ENCODE results near the gene AUP1.
"Not testable (repeated sequence)": the region's sequence is repeated elsewhere in the genome, so short reads cannot be mapped to it uniquely, and the experiment has no call there.

The AUP1 gene

GRCh38 chr2:74488643-74489481 is 40.6 kb downstream of the AUP1 start:
- Histone ChIP-seq H3K4ac (ENCODE audit: low read depth, low read length) (no peak overlapping the region), H3K56ac (ENCODE audit: low read length) (no peak overlapping the region), H2BK5ac (ENCODE audit: low read length) (no peak overlapping the region), H4K5ac (ENCODE audit: low read length) (no peak overlapping the region), H2AK5ac (ENCODE audit: low read length) (no peak overlapping the region), H2BK120ac (ENCODE audit: low read depth, low read length) (no peak overlapping the region), H3K27me3 (ENCODE audit: insufficient read depth, low read length, poor library complexity) (no peaks in the 10 kb centered on the region), H3K4me1 (ENCODE audit: control insufficient read depth, low read depth, low read length) (no peaks in the 10 kb centered on the region), H4K8ac (ENCODE audit: low read depth, low read length) (no peak overlapping the region), H3K4me2 (ENCODE audit: low read length) (no peak overlapping the region), H3K27ac (ENCODE audit: low read depth, low read length) (no peak overlapping the region), H3K9ac (ENCODE audit: low read length) (no peak overlapping the region), H3K18ac (ENCODE audit: low read length) (no peak overlapping the region), H3K79me1 (ENCODE audit: low read length) (no peaks in the 10 kb centered on the region), H3K79me2 (ENCODE audit: control insufficient read depth, insufficient read depth, low read length) (no peaks in the 10 kb centered on the region), H3K36me3 (ENCODE audit: control insufficient read depth, insufficient read depth, low read length) (peaks cover 8% of the 10 kb centered on the region), H2BK15ac (replicated peaks; ENCODE audit: low read depth) (no peak overlapping the region), H3K4me3 (ENCODE audit: low read length) (no peak overlapping the region), H3K23ac (ENCODE audit: low read length) (no peak overlapping the region)
- no peak for DNase-seq
- WGBS (ENCODE audit: extremely low coverage, insufficient coverage, low lambda C conversion rate): no CpG with 5 or more reads among the region's 9 CpGs

DNA sequence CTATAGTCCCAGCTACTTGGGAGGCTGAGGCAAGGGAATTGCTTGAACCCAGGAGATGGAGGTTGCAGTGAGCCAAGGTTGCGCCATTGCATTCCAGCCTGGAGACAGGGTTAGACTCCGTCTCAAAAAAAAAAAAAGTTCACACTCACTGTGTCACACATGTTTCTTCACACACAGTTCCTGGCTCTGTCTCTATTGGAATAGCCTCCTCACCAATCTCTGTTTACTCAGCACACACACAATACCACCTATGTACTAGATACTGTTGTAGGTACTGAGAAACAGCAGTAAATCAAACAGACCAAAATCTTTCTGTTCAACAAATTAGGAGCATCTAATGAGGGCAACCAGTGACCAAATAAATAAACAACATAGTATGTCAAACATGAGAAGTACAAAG is 43.4 kb downstream of the AUP1 start:
- DNase-seq: no peak
- Histone ChIP-seq H2AK5ac (ENCODE audit: low read length) (no peak overlapping the region), H3K9ac (ENCODE audit: low read length) (no peak overlapping the region), H3K23ac (ENCODE audit: low read length) (no peak overlapping the region), H3K36me3 (ENCODE audit: control insufficient read depth, insufficient read depth, low read length) (peaks cover 2% of the 10 kb centered on the region), H3K18ac (ENCODE audit: low read length) (no peak overlapping the region), H3K79me1 (ENCODE audit: low read length) (peaks cover 7% of the 10 kb centered on the region), H3K27ac (ENCODE audit: low read depth, low read length) (no peak overlapping the region), H3K4me3 (ENCODE audit: low read length) (no peak overlapping the region), H3K56ac (ENCODE audit: low read length) (no peak overlapping the region), H3K27me3 (ENCODE audit: insufficient read depth, low read length, poor library complexity) (no peaks in the 10 kb centered on the region), H3K4ac (ENCODE audit: low read depth, low read length) (no peak overlapping the region), H3K4me1 (ENCODE audit: control insufficient read depth, low read depth, low read length) (no peaks in the 10 kb centered on the region), H2BK5ac (ENCODE audit: low read length) (no peak overlapping the region), H3K79me2 (ENCODE audit: control insufficient read depth, insufficient read depth, low read length) (no peaks in the 10 kb centered on the region), H4K8ac (ENCODE audit: low read depth, low read length) (no peak overlapping the region), H4K5ac (ENCODE audit: low read length) (no peak overlapping the region), H2BK15ac (replicated peaks; ENCODE audit: low read depth) (no peak overlapping the region), H2BK120ac (ENCODE audit: low read depth, low read length) (no peak overlapping the region), H3K4me2 (ENCODE audit: low read length) (no peak overlapping the region)
- no CpG with 5 or more reads among the region's 2 CpGs for WGBS (ENCODE audit: extremely low coverage, insufficient coverage, low lambda C conversion rate)

DNA sequence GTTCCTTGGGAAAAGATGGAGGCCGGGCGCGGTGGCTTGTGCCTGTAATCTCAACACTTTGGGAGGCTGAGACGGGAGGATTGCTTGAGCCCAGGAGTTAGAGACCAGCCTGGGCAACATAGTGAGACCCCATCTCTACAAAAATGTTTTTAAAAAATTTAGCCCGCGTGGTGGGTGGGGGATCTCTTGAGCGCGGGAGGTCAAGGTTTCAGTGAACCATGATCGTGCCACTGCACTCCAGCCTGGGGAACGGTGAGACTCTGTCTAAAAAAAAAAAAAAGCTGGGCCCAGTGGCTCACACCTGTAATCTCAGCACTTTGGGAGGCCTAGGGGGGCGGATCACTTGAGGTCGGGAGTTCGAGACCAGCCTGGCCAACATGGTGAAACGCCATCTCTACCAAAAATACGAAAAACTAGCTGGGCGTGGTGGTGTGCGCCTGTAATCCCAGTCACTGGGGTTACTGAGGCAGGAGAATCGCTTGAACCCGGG is 45.8 kb downstream of the AUP1 start:
- H3K27ac ChIP-seq (ENCODE audit: low read depth, low read length): not testable (repeated sequence)
- peak overlapping the region; percentile 52 for H3K4me2 ChIP-seq (ENCODE audit: low read length)
- WGBS (ENCODE audit: extremely low coverage, insufficient coverage, low lambda C conversion rate): no CpG with 5 or more reads among the region's 19 CpGs

GRCh38 chr2:74482801-74483674 is 46.5 kb downstream of the AUP1 start, which contains the start of the genes CCDC142 and TTC31:
TSS of gene CCDC142 (minus strand) at chr2:74482998. CDS start at chr2:74482837, 161 bp downstream.
TSS of gene TTC31 (plus strand) at chr2:74483081. CDS start at chr2:74483096, 15 bp downstream.
- Histone ChIP-seq H3K4me1 (ENCODE audit: control insufficient read depth, low read depth, low read length) (no peaks in the 10 kb centered on the region), H3K27ac (ENCODE audit: low read depth, low read length) (peak within 1 kb of the TSS; percentile 62), H3K9ac (ENCODE audit: low read length) (peak within 1 kb of the TSS; percentile 84), H3K36me3 (ENCODE audit: control insufficient read depth, insufficient read depth, low read length) (peaks cover 3% of the 10 kb centered on the region), H3K79me2 (ENCODE audit: control insufficient read depth, insufficient read depth, low read length) (no peaks in the 10 kb centered on the region), H2AK5ac (ENCODE audit: low read length) (no peak within 1 kb of the TSS), H3K79me1 (ENCODE audit: low read length) (peaks cover 12% of the 10 kb centered on the region), H4K5ac (ENCODE audit: low read length) (no peak within 1 kb of the TSS), H3K18ac (ENCODE audit: low read length) (peak within 1 kb of the TSS; percentile 55), H2BK120ac (ENCODE audit: low read depth, low read length) (no peak within 1 kb of the TSS), H2BK15ac (replicated peaks; ENCODE audit: low read depth) (no peak within 1 kb of the TSS), H3K4me2 (ENCODE audit: low read length) (peak within 1 kb of the TSS; percentile 99), H3K27me3 (ENCODE audit: insufficient read depth, low read length, poor library complexity) (no peaks in the 10 kb centered on the region), H3K4ac (ENCODE audit: low read depth, low read length) (peak within 1 kb of the TSS; percentile 5), H3K56ac (ENCODE audit: low read length) (peak within 1 kb of the TSS; percentile 94), H2BK5ac (ENCODE audit: low read length) (peak within 1 kb of the TSS; percentile 86), H4K8ac (ENCODE audit: low read depth, low read length) (peak within 1 kb of the TSS; percentile 83), H3K4me3 (ENCODE audit: low read length) (peak within 1 kb of the TSS; percentile 75), H3K23ac (ENCODE audit: low read length) (peak within 1 kb of the TSS; percentile 2)
- WGBS (ENCODE audit: extremely low coverage, insufficient coverage, low lambda C conversion rate): no CpG with 5 or more reads among the region's 50 CpGs
- peak; percentile 98 for DNase-seq

More for the DNA sequence above, 45.8 kb downstream of the AUP1 start:
- peaks cover 12% of the 10 kb centered on the region for H3K79me1 ChIP-seq (ENCODE audit: low read length)
- peak overlapping the region; percentile 23 for H3K4me3 ChIP-seq (ENCODE audit: low read length)
- H2BK120ac ChIP-seq (ENCODE audit: low read depth, low read length); H3K4ac ChIP-seq (ENCODE audit: low read depth, low read length); DNase-seq; H2AK5ac ChIP-seq (ENCODE audit: low read length); H3K18ac ChIP-seq (ENCODE audit: low read length); H3K27me3 ChIP-seq (ENCODE audit: insufficient read depth, low read length, poor library complexity); H2BK5ac ChIP-seq (ENCODE audit: low read length); H3K23ac ChIP-seq (ENCODE audit: low read length); H3K4me1 ChIP-seq (ENCODE audit: control insufficient read depth, low read depth, low read length); H4K5ac ChIP-seq (ENCODE audit: low read length); H2BK15ac ChIP-seq (replicated peaks; ENCODE audit: low read depth); H3K79me2 ChIP-seq (ENCODE audit: control insufficient read depth, insufficient read depth, low read length); H3K36me3 ChIP-seq (ENCODE audit: control insufficient read depth, insufficient read depth, low read length); H4K8ac ChIP-seq (ENCODE audit: low read depth, low read length): not testable (repeated sequence)
- peak overlapping the region; percentile 71 for H3K56ac ChIP-seq (ENCODE audit: low read length)
- H3K9ac ChIP-seq (ENCODE audit: low read length): peak overlapping the region; percentile 63

DNA sequence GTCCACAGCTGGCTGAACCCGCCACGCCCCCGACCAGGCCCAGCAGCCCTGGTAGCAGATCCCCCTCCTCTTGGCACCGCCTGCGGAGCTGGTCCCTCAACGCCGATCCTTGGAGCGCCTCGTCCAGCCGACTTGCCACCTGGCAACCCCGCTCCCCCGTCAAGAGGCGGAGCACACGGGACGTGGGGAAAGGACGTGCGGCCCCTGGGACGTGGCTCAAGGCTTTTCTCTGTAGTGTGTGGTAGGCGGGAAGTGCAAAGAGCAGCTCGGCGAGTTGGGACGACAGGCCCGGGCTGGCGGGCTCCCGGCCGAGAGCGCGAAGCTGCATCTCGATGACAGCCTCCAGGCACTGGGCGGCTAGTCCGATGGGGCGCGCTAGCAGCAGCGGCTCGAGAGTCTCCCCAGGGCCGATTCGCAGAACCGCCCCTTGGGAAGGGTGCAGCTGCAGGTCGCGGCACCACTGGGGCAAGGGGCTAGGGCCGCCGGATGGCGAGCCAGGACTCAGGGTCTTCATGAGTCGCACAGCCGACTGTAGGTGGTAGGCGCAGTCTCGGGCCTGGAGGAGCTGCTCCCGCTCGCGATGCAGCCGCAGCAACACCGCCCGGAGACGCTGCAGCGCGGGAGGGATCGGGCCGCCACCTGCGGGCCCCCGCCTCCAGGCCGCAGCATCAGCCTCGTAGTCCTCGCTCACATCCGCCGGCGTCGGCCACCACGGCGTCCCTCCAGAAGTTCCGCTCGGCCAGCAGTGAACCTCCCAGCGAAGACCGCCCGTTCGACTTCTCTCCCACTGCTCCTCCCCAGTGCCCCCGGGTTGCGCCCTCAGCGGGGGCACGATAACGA is 47.3 kb downstream of the AUP1 start:
- no peak overlapping the region for H4K5ac ChIP-seq (ENCODE audit: low read length)
- H3K4me3 ChIP-seq (ENCODE audit: low read length): peak overlapping the region; percentile 70
- peak overlapping the region; percentile 99 for H3K4me2 ChIP-seq (ENCODE audit: low read length)
- peak overlapping the region; percentile 49 for H3K27ac ChIP-seq (ENCODE audit: low read depth, low read length)
- WGBS (ENCODE audit: extremely low coverage, insufficient coverage, low lambda C conversion rate): no CpG with 5 or more reads among the region's 80 CpGs
- H2BK15ac ChIP-seq (replicated peaks; ENCODE audit: low read depth): no peak overlapping the region
- H2BK120ac ChIP-seq (ENCODE audit: low read depth, low read length): no peak overlapping the region
- H3K27me3 ChIP-seq (ENCODE audit: insufficient read depth, low read length, poor library complexity): no peaks in the 10 kb centered on the region
- peaks cover 3% of the 10 kb centered on the region for H3K36me3 ChIP-seq (ENCODE audit: control insufficient read depth, insufficient read depth, low read length)
- no peaks in the 10 kb centered on the region for H3K79me2 ChIP-seq (ENCODE audit: control insufficient read depth, insufficient read depth, low read length)
- H3K4me1 ChIP-seq (ENCODE audit: control insufficient read depth, low read depth, low read length): no peaks in the 10 kb centered on the region
- no peak overlapping the region for H2AK5ac ChIP-seq (ENCODE audit: low read length)
- H3K4ac ChIP-seq (ENCODE audit: low read depth, low read length): peak overlapping the region; percentile 5
- H3K56ac ChIP-seq (ENCODE audit: low read length): peak overlapping the region; percentile 92
- H4K8ac ChIP-seq (ENCODE audit: low read depth, low read length): no peak overlapping the region
- H3K9ac ChIP-seq (ENCODE audit: low read length): peak overlapping the region; percentile 84
- H3K79me1 ChIP-seq (ENCODE audit: low read length): peaks cover 12% of the 10 kb centered on the region
- peak overlapping the region; percentile 2 for H3K18ac ChIP-seq (ENCODE audit: low read length)
- peak overlapping the region; percentile 37 for H3K23ac ChIP-seq (ENCODE audit: low read length)
- peak; percentile 51 for DNase-seq
- H2BK5ac ChIP-seq (ENCODE audit: low read length): peak overlapping the region; percentile 47

Measured in mesendoderm (in vitro differentiated cells).